C1 segment of cervical spinal cord (tissue), 14 donors: ENCODE measurements around the gene FGD4.

Experiments
- DNase-seq, 14 donors: peaks; one replicate each; lab custom pipeline; 2025; lab: John Stamatoyannopoulos, UW

The FGD4 gene

DNA sequence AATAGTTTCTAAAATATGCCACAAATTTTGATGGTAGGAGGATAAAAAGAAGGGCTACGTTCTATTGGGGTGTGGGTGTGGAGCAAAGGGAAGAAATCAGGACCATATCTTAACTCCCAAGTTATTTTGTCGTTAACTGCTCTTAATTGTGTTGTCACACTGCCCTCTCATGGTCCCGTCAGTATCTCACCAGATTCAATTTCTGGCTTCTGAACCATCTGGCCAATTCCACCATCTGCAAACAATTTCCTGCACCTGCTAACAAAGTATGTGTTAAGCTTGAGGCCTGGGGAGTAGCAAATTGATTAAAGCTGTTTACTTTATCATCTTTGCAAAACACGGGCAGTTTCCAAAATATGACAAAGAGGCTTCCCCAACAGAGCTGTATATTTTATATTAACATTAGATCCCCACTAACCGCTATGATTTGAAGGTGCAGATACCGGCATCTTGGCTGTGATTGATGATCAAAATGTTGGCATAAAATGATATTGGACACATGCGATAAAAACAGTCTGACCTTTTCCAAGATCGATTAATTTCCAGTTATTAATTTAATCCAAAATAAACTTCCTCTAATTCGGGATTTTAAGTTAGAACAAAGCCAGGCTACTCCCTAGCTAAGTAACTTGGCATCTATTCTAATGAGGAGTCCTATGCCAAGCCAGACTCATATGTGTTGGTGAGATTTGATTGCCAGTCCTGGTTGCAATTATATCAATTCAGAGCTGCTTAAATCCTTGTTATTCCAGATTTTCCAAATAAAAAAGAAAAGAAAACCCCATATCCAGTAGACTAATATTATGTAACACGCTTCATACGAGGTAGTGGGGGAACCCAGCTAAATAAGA, 272.8 kb downstream of the FGD4 start:
- peak in 5 of 14 donors; percentile 4 to 90 (median 14) for DNase-seq

DNA sequence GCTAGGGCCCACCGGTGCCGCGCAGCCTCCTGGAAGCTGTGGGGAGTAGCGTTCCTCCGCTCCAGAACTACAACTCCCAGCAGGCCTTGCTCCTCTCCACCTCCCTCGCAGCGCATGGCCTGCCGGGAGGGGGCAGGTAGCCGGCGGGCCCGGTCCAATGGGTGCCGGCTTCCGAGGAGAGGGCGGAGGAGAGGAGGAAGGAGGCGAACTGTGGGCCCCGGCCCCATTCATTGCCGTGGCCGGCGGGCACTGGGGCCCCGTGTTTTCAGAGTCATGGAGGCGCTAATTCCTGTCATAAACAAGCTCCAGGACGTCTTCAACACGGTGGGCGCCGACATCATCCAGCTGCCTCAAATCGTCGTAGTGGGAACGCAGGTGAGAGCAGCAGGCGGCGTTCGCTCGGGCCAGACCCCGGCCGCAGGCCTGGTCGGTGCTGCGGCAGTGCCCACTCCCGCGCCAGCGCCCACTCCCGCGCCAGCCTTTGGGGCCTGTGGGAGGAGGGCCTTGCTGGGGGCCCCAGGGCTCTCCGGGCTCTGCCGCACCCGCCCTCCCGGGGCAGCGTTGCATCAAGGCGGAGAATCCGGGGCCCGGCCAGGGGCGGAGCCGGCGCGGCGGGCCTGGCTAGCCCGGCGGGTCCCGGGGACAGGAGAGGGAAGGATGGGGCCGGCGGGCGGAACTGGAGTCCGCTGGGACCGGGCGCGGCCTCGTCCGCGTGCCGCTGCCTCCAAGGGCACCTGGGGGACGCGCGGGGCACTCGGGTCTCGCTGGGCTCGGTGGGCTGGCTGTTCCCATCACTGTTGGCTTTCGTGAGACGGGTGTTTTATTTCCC, 279.9 kb downstream of the FGD4 start, which contains the start of gene DNM1L:
Gene DNM1L (plus strand): TSS at position 211 of the 829 bp plus-strand sequence. CDS start 63 bp downstream, at position 274.
- peak; percentile 65 to 96 (median 92) for DNase-seq

DNA sequence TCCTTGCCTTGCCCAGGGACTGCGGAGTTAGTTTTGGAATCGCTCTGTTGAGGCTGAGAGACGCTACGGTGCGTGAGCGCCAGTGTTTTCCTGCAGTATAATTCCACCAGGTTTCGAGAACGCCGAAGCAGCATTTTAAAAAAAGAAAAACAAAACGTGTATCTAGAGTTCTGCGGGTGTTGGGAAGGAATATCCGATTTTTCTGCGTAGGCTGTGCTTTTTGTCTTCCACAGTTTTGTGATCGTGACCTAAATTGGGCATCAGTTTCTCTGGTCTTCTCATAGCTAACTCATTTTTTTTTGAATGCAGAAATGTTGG, 280.5 kb downstream of the FGD4 start:
- no peak for DNase-seq

DNA sequence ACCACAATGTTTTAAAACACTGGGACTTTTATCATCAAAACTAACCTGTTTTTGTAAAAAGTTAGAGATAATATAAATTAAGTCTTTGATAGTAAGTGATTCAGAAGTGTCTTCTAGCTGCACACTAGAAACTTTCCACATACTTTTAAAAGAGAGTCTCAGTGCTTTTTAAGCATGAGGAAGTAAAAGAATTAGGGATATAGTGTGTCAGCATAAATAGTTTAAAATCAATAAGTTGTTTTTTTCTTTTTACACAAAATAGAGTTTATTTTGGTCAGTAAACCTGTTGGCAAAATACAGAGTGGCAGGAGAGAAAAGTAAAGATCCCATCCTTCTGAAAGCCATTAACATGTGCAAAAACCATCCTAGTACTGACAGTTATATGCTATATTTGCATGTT, 281.4 kb downstream of the FGD4 start:
- DNase-seq: no peak

DNA sequence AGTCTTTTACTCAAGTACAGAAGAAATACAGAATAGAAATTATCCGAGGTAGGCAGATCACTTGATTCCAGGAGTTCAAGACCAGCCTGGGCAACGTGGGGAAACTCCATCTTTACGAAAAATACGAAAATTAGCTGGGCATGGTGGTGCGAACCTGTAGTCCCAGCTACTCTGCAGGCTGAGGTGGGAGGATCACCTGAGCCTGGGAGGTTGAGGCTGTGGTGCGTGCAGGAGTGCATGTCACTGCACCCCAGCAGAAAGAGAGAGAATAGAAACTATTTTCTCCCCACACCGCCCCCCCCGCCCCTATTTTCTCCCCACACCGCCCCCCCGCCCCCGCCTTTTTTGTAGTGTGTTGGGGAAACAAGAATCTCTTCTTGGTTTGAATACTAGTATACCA, 281.9 kb downstream of the FGD4 start:
- DNase-seq: no peak

DNA sequence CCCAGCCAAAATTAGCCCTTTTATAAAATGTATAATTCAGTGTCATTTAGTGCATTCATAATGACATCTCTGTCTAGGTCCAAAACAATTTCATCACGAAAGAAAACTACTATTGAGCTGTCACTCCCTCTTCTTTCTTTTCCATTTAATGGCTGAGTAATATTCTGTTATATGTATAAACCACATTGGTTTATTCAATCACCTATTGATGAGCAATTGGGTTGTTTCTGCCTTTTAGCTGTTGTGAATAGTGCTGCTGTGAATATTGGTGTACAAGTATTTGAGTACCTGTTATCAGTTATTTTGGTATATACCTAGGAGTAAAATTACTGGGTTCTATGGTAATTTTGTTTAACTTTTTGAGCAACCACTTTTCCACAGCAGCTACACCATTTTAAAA, 287.0 kb downstream of the FGD4 start:
- no peak for DNase-seq

DNA sequence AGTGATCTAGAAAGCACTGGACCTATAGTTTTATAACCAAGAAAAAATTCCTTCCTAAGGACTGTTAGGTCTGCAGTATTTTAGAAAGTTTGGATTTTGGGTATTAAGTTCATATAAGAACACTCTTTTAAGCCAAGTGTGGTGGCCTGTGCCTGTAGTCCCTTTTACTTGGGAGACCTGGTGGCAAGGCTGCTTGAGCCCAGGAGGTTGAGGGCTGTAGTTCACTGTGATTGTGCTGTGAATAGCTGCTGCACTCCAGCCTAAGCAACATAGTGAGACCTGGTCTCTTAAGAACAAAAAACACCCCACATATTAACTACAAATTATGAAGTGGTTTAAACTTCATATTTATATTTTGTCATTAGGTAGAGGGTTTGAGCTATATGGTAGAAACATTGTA, 289.4 kb downstream of the FGD4 start:
- DNase-seq: no peak

DNA sequence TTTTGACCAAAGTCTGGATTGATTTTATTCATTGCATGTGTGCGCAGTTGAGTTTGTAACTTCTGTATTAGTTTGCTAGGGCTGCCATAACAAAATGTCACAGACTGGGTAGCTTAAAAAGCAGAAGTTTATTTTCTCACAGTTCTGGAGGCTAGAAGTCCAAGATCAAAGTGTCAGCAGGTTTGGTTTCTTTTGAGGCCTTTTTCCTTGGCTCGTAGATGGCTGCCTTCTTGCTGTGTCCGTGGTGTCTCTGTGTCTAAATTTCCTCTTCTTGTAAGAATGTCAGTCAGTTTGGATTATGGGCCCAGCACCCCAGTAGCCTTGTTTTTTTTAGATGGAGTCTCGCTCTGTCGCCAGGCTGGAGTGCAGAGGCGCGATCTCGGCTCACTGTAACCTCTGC, 291.6 kb downstream of the FGD4 start:
- DNase-seq: no peak

DNA sequence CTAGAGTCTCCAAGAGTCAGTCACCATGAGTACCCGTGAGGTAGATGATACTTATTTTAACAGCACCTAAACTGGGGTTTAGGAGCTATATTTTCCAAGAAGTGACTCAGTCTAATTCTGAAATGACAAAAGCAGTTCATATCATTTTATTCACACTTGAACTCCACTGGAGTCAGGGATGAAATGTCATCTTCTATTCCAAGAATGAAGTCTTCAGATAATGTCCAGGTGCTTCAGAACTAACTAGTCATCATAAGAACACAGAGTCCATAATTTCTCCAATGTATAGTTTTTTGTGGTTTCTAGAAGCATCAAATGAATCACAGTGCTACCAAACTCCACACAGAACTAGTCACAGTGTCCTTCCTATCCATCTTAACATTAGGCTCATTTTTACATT, 293.0 kb downstream of the FGD4 start:
- no peak for DNase-seq

DNA sequence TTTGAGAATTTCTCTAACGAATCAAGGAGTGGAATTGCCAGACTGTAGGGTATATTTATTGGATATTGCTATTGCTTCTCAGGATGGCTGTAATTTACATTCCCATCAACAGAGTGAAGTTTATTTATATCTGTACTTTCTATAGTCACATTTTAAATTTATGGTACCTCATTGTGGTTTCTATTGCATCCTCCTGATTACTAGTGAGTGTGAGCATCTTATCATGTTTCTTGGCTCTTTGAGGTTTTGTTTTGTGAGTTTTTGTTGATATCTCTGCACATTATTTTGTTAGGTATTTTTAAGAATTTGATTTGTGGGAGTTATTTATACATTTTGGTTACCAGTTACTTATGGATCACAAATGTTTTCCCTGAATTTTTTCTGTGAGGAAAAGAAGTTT, 293.7 kb downstream of the FGD4 start:
- DNase-seq: no peak
